GM19099 (cell line): Measurements from ENCODE around the gene CDH6.

Experiments used
- POLR2A ChIP-seq: IDR thresholded peaks from 3 replicates; pipeline ENCODE4 v1.6.1; 2011; ENCODE audit warnings: low read depth; ENCODE audit not compliant: insufficient read length; ENCODE audit errors: extremely low read depth

CDH6 gene

GRCh38 chr5:31186672-31187267 is 6.7 kb upstream of the CDH6 start:
- TF ChIP-seq POLR2A: no peak

- TF ChIP-seq POLR2A: no peak
Measured at GRCh38 chr5:31187591-31187990, 5.9 kb upstream of the CDH6 start.

- TF ChIP-seq POLR2A: no peak
Measured at GRCh38 chr5:31192442-31192841, 1.0 kb upstream of the CDH6 start.

- TF ChIP-seq POLR2A: no peak
Measured at GRCh38 chr5:31193116-31193515, 370 bp upstream of the CDH6 start.

- TF ChIP-seq POLR2A: no peak
Measured at GRCh38 chr5:31194468-31194813, 955 bp downstream of the CDH6 start.

GRCh38 chr5:31194892-31195555 is 1.5 kb downstream of the CDH6 start:
- no peak for TF ChIP-seq POLR2A

- no peak for TF ChIP-seq POLR2A
Measured at GRCh38 chr5:31196309-31196708, 2.8 kb downstream of the CDH6 start.

- TF ChIP-seq POLR2A: no peak
Measured at GRCh38 chr5:31197183-31197582, 3.7 kb downstream of the CDH6 start.

GRCh38 chr5:31204958-31205357 is 11.5 kb downstream of the CDH6 start:
- no peak for TF ChIP-seq POLR2A

- TF ChIP-seq POLR2A: no peak
Measured at GRCh38 chr5:31208043-31208442, 14.6 kb downstream of the CDH6 start.

GRCh38 chr5:31209334-31209733 is 15.8 kb downstream of the CDH6 start:
- no peak for TF ChIP-seq POLR2A

- no peak for TF ChIP-seq POLR2A
Measured at GRCh38 chr5:31211098-31211497, 17.6 kb downstream of the CDH6 start.

- no peak for TF ChIP-seq POLR2A
Measured at GRCh38 chr5:31213257-31213656, 19.8 kb downstream of the CDH6 start.

GRCh38 chr5:31213705-31214121 is 20.2 kb downstream of the CDH6 start:
- TF ChIP-seq POLR2A: no peak

- no peak for TF ChIP-seq POLR2A
Measured at GRCh38 chr5:31214229-31214628, 20.7 kb downstream of the CDH6 start.

- TF ChIP-seq POLR2A: no peak
Measured at GRCh38 chr5:31215236-31215635, 21.8 kb downstream of the CDH6 start.

GRCh38 chr5:31217446-31217845 is 24.0 kb downstream of the CDH6 start:
- no peak for TF ChIP-seq POLR2A

GRCh38 chr5:31218978-31219377 is 25.5 kb downstream of the CDH6 start:
- no peak for TF ChIP-seq POLR2A

GRCh38 chr5:31221001-31221400 is 27.5 kb downstream of the CDH6 start:
- no peak for TF ChIP-seq POLR2A
